ENCODE data around the gene FARS2. TPM values are rescaled to one million over a fixed set of nuclear protein-coding genes. Genes with fewer than 3 reads are reported as not detected.

The FARS2 gene
- polyA plus RNA-seq, 1 of the 3 experiments (the other 2 are of a cell fraction): 12.5 TPM

DNA sequence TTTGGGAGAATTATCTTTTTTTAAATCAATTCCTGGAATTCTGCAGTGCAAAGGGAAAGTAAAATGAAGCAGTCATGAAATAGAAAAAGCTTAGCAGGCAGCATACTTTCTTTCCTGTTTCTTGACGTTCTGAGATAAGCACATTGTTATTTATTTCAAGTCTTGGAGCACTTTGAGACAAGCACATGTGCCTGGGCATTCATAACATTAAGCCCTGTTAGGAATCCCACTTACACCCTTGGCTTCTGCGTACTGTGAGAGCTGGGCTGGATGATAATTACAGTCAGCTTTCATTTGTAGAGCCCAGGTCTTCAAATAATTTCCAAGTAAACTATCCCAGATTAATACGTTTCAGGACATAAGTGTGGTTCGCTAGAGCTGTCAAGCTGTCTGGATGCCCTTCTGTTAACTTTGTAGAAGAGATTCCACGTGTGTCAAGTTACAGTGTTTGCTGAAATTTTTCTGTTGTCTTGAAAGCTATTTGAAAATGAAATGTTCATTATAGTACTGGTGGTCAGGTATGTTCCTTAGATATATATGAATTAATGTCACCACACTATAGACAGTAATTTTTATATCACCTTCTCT, 8.9 kb downstream of the FARS2 start:
- Histone ChIP-seq H3K4me2 (no peak overlapping the region), H2AFZ (ENCODE audit: low read depth) (no peak overlapping the region), H3K9ac (no peak overlapping the region), H3K4me3 (ENCODE audit: low read depth in 2 of 2, low read length in 1 of 2) (no peak overlapping the region), H3K27ac (ENCODE audit: low read depth in 2 of 2, low read length in 1 of 2) (no peak overlapping the region), H3K79me2 (ENCODE audit: insufficient read depth) (peaks cover 36% of the 10 kb centered on the region; the same call in 1 of the 2 replicates), H3F3A (replicated peaks; ENCODE audit: insufficient read depth) (peaks cover 4% of the 10 kb centered on the region), H3K36me3 (replicated peaks in 1 of 2; ENCODE audit: control insufficient read depth in 1 of 2, insufficient read depth in 2 of 2, low read length in 1 of 2) (peaks cover 0 to 3% of the 10 kb centered on the region in 2 experiments), H3K9me3 (no peaks in the 10 kb centered on the region), H3K4me1 (ENCODE audit: control insufficient read depth in 1 of 2, insufficient read depth in 2 of 2, low read depth in 1 of 2, low read length in 1 of 2) (no peaks in the 10 kb centered on the region; a peak in 2 of 4 replicates), H3K9me2 (no peaks in the 10 kb centered on the region), H4K20me1 (ENCODE audit: insufficient read depth) (no peaks in the 10 kb centered on the region), H3K27me3 (ENCODE audit: insufficient read depth) (no peaks in the 10 kb centered on the region)
- POLR2A ChIA-PET: no interaction called here
- DNase-seq: no peak
- TF ChIP-seq NFIC (IDR thresholded peaks at IDR 0.05; ENCODE audit: borderline replicate concordance) (no peak), RAD21 (IDR thresholded peaks at IDR 0.05; ENCODE audit: low read length) (no peak), TCF12 (IDR thresholded peaks at IDR 0.05) (no peak), YY1 (IDR thresholded peaks at IDR 0.05; ENCODE audit: low read depth) (no peak), JUND (IDR thresholded peaks at IDR 0.05) (no peak), RXRA (IDR thresholded peaks at IDR 0.05; ENCODE audit: borderline replicate concordance, low read depth) (no peak), MEF2A (IDR thresholded peaks at IDR 0.05; ENCODE audit: borderline replicate concordance, low read depth) (no peak), FOXM1 (IDR thresholded peaks at IDR 0.05; ENCODE audit: low read depth) (no peak)
- TF ChIP-seq, protein P1, sequence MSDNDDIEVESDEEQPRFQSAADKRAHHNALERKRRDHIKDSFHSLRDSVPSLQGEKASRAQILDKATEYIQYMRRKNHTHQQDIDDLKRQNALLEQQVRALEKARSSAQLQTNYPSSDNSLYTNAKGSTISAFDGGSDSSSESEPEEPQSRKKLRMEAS (IDR thresholded peaks at IDR 0.05; ENCODE audit: low read depth): no peak
- CTCF ChIA-PET: no interaction called here
- WGBS (ENCODE audit: low lambda C conversion rate): 85% methylated on average over 5 of the region's 5 CpGs

DNA sequence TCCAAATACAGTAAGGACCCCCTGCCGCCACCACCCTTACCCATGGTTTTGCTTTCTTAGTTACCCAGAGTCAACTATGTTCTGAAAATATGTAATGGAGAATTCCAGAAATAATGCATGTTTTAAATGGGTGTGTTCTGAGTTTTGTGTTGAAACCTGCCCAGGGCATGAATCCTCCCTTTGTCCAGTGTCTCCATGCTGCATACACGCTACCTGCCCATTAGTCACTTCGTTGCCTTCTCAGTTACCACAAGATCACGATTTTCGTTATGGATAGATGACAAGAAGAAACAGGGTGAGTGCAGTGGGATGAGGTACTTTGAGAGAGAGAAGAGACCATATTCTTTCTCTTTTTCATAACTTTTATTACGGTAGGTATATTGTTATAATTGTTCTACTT, 10.6 kb downstream of the FARS2 start:
- POLR2A ChIA-PET: no interaction called here
- Histone ChIP-seq H3F3A (replicated peaks; ENCODE audit: insufficient read depth) (peaks cover 4% of the 10 kb centered on the region), H3K36me3 (replicated peaks in 1 of 2; ENCODE audit: control insufficient read depth in 1 of 2, insufficient read depth in 2 of 2, low read length in 1 of 2) (peaks cover 0 to 3% of the 10 kb centered on the region in 2 experiments), H3K9ac (no peak overlapping the region), H4K20me1 (ENCODE audit: insufficient read depth) (no peaks in the 10 kb centered on the region), H3K27ac (ENCODE audit: low read depth in 2 of 2, low read length in 1 of 2) (no peak overlapping the region), H3K4me1 (ENCODE audit: control insufficient read depth in 1 of 2, insufficient read depth in 2 of 2, low read depth in 1 of 2, low read length in 1 of 2) (no peaks in the 10 kb centered on the region; a peak in 2 of 4 replicates), H2AFZ (ENCODE audit: low read depth) (no peak overlapping the region), H3K9me2 (no peaks in the 10 kb centered on the region), H3K79me2 (ENCODE audit: insufficient read depth) (peaks cover 24% of the 10 kb centered on the region; the same call in 1 of the 2 replicates), H3K4me2 (no peak overlapping the region), H3K4me3 (ENCODE audit: low read depth in 2 of 2, low read length in 1 of 2) (no peak overlapping the region), H3K9me3 (no peaks in the 10 kb centered on the region), H3K27me3 (ENCODE audit: insufficient read depth) (no peaks in the 10 kb centered on the region)
- no peak for DNase-seq
- TF ChIP-seq, protein P2, sequence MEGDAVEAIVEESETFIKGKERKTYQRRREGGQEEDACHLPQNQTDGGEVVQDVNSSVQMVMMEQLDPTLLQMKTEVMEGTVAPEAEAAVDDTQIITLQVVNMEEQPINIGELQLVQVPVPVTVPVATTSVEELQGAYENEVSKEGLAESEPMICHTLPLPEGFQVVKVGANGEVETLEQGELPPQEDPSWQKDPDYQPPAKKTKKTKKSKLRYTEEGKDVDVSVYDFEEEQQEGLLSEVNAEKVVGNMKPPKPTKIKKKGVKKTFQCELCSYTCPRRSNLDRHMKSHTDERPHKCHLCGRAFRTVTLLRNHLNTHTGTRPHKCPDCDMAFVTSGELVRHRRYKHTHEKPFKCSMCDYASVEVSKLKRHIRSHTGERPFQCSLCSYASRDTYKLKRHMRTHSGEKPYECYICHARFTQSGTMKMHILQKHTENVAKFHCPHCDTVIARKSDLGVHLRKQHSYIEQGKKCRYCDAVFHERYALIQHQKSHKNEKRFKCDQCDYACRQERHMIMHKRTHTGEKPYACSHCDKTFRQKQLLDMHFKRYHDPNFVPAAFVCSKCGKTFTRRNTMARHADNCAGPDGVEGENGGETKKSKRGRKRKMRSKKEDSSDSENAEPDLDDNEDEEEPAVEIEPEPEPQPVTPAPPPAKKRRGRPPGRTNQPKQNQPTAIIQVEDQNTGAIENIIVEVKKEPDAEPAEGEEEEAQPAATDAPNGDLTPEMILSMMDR (IDR thresholded peaks at IDR 0.05): no peak
- TF ChIP-seq RAD21 (IDR thresholded peaks at IDR 0.05; ENCODE audit: low read length) (no peak), SIN3A (IDR thresholded peaks at IDR 0.05; ENCODE audit: borderline replicate concordance, low read depth, low read length) (no peak), NFIC (IDR thresholded peaks at IDR 0.05; ENCODE audit: borderline replicate concordance) (no peak), SMC3 (IDR thresholded peaks at IDR 0.05; ENCODE audit: low read depth, low read length) (no peak), YY1 (IDR thresholded peaks at IDR 0.05; ENCODE audit: low read depth) (no peak), NRF1 (IDR thresholded peaks at IDR 0.05; ENCODE audit: low read depth, low read length) (no peak), ELF1 (IDR thresholded peaks at IDR 0.05) (no peak), GATA2 (CRISPR knock-in tag; IDR thresholded peaks at IDR 0.05) (no peak), FOXM1 (IDR thresholded peaks at IDR 0.05; ENCODE audit: low read depth) (no peak)
- WGBS (ENCODE audit: low lambda C conversion rate): 95% methylated on average over 6 of the region's 6 CpGs
- CTCF ChIA-PET: interaction anchor here (1.2 to 1.3 kb wide), 2 partner anchors 10 to 108 kb away, joined by 3 to 4 read pairs; partner anchors contain the start of gene FARS2
